K562 (cell line): Measurements from ENCODE around the gene ZNF276. TPM values are rescaled to one million over a fixed set of nuclear protein-coding genes. Genes with fewer than 3 reads are reported as not detected.
A peak's percentile ranks its signal among the peaks of the same experiment; 100 is the strongest.

Experiments
- ATAC-seq: fragments of 200-7000 bp; cut with Tn5 transposase; 3 replicates; pipeline ENCODE4 v1.9.1; 2020; ENCODE audit warnings: moderate library complexity
- BruUV-seq: library from RNA; stranded (reverse); fragments of 400-500 nt; replicated peaks from 2 replicates; lab custom pipeline; 2021; lab: Mats Ljungman, UMichigan
- CTCF ChIA-PET: fragments of 300-600 bp; formaldehyde crosslinking; extraction: SDS; loops from one replicate; lab custom pipeline; 2021; ENCODE audit warnings: low intra/inter-chr PET ratio; lab: Yijun Ruan, JAX
- POLR2A ChIA-PET: fragments of 300-600, 350-650 bp; sonication (Branson Sonifier 250); formaldehyde crosslinking; extraction: SDS; loops from one replicate; lab custom pipeline; 2021; ENCODE audit warnings: antibody characterized with exemption, inconsistent platforms; lab: Yijun Ruan, JAX
- DNase-seq, 4 experiments: peaks; one replicate each; pipeline versions ENCODE4 v3.0.0 to v3.0.0-alpha.2; 2011 to 2018; ENCODE audit warnings: low spot score in 3 of 4, mixed read lengths in 3 of 4; ENCODE audit errors: extremely low read depth in 1 of 4
- FAIRE-seq: peaks from 2 replicates; lab custom pipeline; 2011; peaks lifted over from hg19 to GRCh38; lab: Jason Lieb, UNC
- H2AFZ ChIP-seq: 2 replicates; pipeline ENCODE4 v1.6.0; 2011; ENCODE audit warnings: low read depth, low read length, control low read depth, inconsistent platforms
- H3K27ac ChIP-seq: fragments of 200-600 bp; 3 replicates; pipeline ENCODE4 v1.8.0; 2011; ENCODE audit warnings: low read depth, mild to moderate bottlenecking, control low read depth, inconsistent platforms, low read length, moderate library complexity, mixed read lengths; ENCODE audit errors: extremely low read depth
- H3K27me3 ChIP-seq, 2 experiments: fragments of 300-600 bp in 1 of 2; 2 replicates in 1 of 2; 3 replicates in 1 of 2; pipeline versions ENCODE4 v1.6.0 to v1.8.0; 2011; ENCODE audit warnings: inconsistent platforms in 2 of 2, low read length in 2 of 2, mild to moderate bottlenecking in 1 of 2, mixed read lengths in 1 of 2, moderate library complexity in 1 of 2; ENCODE audit not compliant: control insufficient read depth in 2 of 2, insufficient read depth in 2 of 2
- H3K36me3 ChIP-seq: fragments of 300-600 bp; 3 replicates; pipeline ENCODE4 v1.8.0; 2011; ENCODE audit warnings: mild to moderate bottlenecking, low read length, inconsistent platforms; ENCODE audit not compliant: control insufficient read depth, insufficient read depth
- H3K4me1 ChIP-seq, 2 experiments: fragments of 200-600 bp in 1 of 2; replicated peaks in 1 of 2; 2 replicates in 1 of 2; 3 replicates in 1 of 2; pipeline versions ENCODE4 v1.5.1 to v1.8.0; 2011; ENCODE audit warnings: inconsistent platforms in 2 of 2, low read length in 2 of 2, mild to moderate bottlenecking in 1 of 2, mixed read lengths in 1 of 2, moderate library complexity in 1 of 2; ENCODE audit not compliant: control insufficient read depth in 2 of 2, insufficient read depth in 2 of 2
- H3K4me2 ChIP-seq: 2 replicates; pipeline ENCODE4 v1.6.1; 2011; ENCODE audit warnings: low read length, control low read depth, inconsistent platforms, mixed read lengths; ENCODE audit not compliant: insufficient read depth
- H3K4me3 ChIP-seq: fragments of 200-600 bp; sonication (generic), shearing (Covaris generic); 2 replicates; pipeline ENCODE4 v1.5.1; 2016; ENCODE audit warnings: control low read depth, inconsistent platforms
- H3K79me2 ChIP-seq: fragments of 200-600 bp; 3 replicates; pipeline ENCODE4 v1.8.0; 2011; ENCODE audit warnings: low read length, inconsistent platforms; ENCODE audit not compliant: control insufficient read depth, insufficient read depth
- H3K9ac ChIP-seq, 2 experiments: 2 replicates each; pipeline versions ENCODE4 v1.6.0 to v1.6.1; 2011; ENCODE audit warnings: low read depth in 2 of 2, low read length in 2 of 2, control low read depth in 1 of 2, inconsistent platforms in 1 of 2, mild to moderate bottlenecking in 1 of 2, mixed read lengths in 1 of 2; ENCODE audit not compliant: insufficient read depth in 1 of 2
- H3K9me1 ChIP-seq: one replicate; pipeline ENCODE4 v1.6.0; 2011; ENCODE audit warnings: inconsistent platforms, mild to moderate bottlenecking, low read length, moderate library complexity; ENCODE audit not compliant: control insufficient read depth, insufficient read depth
- H3K9me3 ChIP-seq: replicated peaks from 2 replicates; pipeline ENCODE4 v1.5.1; 2011; ENCODE audit warnings: low read depth, low read length, inconsistent platforms; ENCODE audit not compliant: control insufficient read depth, insufficient read depth
- H4K20me1 ChIP-seq: replicated peaks from 2 replicates; pipeline ENCODE4 v1.6.1; 2011; ENCODE audit warnings: low read length, inconsistent platforms, mixed read lengths; ENCODE audit not compliant: control insufficient read depth, insufficient read depth
- CAMTA2 ChIP-seq: fragments of 250-450 bp; sonication (Bioruptor Pico); conservative IDR thresholded peaks from 2 replicates; pipeline ENCODE4 v1.5.1; 2022
- E2F6 ChIP-seq, 2 experiments: IDR thresholded peaks; 2 replicates each; pipeline ENCODE4 v1.6.1; 2011; ENCODE audit warnings: borderline replicate concordance in 1 of 2, control low read depth in 1 of 2, low read depth in 1 of 2, low read length in 1 of 2, mild to moderate bottlenecking in 1 of 2, mixed read lengths in 1 of 2, moderate library complexity in 1 of 2; ENCODE audit not compliant: insufficient read depth in 1 of 2, insufficient read length in 1 of 2, poor library complexity in 1 of 2, severe bottlenecking in 1 of 2; ENCODE audit errors: extremely low read depth in 1 of 2
- GATAD2A ChIP-seq: fragments of 450-650 bp; IDR thresholded peaks from 2 replicates; pipeline ENCODE4 v1.6.1; 2017
- KHSRP ChIP-seq: fragments of 450-650 bp; IDR thresholded peaks from 2 replicates; pipeline ENCODE4 v1.6.1; 2017
- SMAD4 ChIP-seq: fragments of 250-450 bp; sonication (Bioruptor Pico); conservative IDR thresholded peaks from 2 replicates; pipeline ENCODE4 v1.8.0; 2021; ENCODE audit warnings: inconsistent platforms, mild to moderate bottlenecking, moderate library complexity
- STAG1 ChIP-seq: sonication (generic); formaldehyde crosslinking; IDR thresholded peaks from 2 replicates; pipeline ENCODE4 v1.5.0; 2020; ENCODE audit warnings: missing genetic modification reagents, borderline replicate concordance
- TGIF2 ChIP-seq: sonication (generic); formaldehyde crosslinking; IDR thresholded peaks from 2 replicates; pipeline ENCODE4 v1.8.1; 2022; ENCODE audit warnings: mild to moderate bottlenecking, missing genetic modification reagents, moderate library complexity
- TRIM24 ChIP-seq, 2 experiments: fragments of 450-650 bp; IDR thresholded peaks; 2 replicates each; pipeline ENCODE4 v1.6.1; 2016
- ZBTB1 ChIP-seq: sonication (generic); formaldehyde crosslinking; IDR thresholded peaks from 2 replicates; pipeline ENCODE4 v1.8.1; 2023; ENCODE audit warnings: missing genetic modification reagents, low read depth, mild to moderate bottlenecking, borderline replicate concordance
- WGBS: fragments of 100-300 bp; shearing (Covaris generic); methylation state at CpG from one replicate; pipeline ENCODE4 v1.1.6; 2016; ENCODE audit warnings: low coverage, mixed read lengths; ENCODE audit not compliant: insufficient coverage; ENCODE audit errors: missing lambda C conversion rate; 5-methylcytosine and 5-hydroxymethylcytosine counted together
- in situ Hi-C: fragments of 300-500 bp; cut with MboI; formaldehyde crosslinking; loops from 4 replicates; pipeline ENCODE4 v1.15.0; 2018; ENCODE audit warnings: inconsistent platforms, mixed read lengths
- intact Hi-C: fragments of 100-400 bp; cut with micrococcal nuclease; formaldehyde crosslinking; loops from 2 replicates; pipeline ENCODE4 v1.14.2; 2022
- polyA plus RNA-seq, 8 experiments: library from polyadenylated mRNA; depleted of rRNA in 4 of 8; stranded (reverse) in 5 of 8; unstranded in 3 of 8; fragments of >200 nt; fragmentation: Nextera tagmentation in 2 of 8; fragmentation: Illumina TruSeq in 1 of 8; extraction: Ambion mirVana in 2 of 8; extraction: Trizol in 1 of 8; gene quantifications; 2 replicates each; pipeline versions ENCODE4 v1.2.1 to v1.2.3, GENCODE V29; 2011 to 2014; ENCODE audit warnings: inconsistent platforms in 1 of 8, missing spikeins in 1 of 8
- total RNA-seq, 7 experiments: library from RNA; depleted of rRNA in 6 of 7; stranded (reverse); fragments of >200 nt in 6 of 7; fragmentation: Illumina TruSeq in 2 of 7; extraction: Trizol in 2 of 7; gene quantifications; 2 replicates each; pipeline versions ENCODE4 v1.2.1 to v1.2.3, GENCODE V29; 2011 to 2021; ENCODE audit warnings: low replicate concordance in 1 of 7

ZNF276 gene
- total and polyA plus RNA-seq, 9 of the 15 experiments (the other 6 are each of a cell fraction or from before 2014, with no cell fraction given) = 0.49 to 43.9 (median 15.8) TPM

GRCh38 chr16:89711601-89712273 lies 9.6 kb upstream of the ZNF276 start:
- TSS peak; percentile 81 for BruUV-seq
- TF ChIP-seq ZBTB1 (CRISPR knock-in tag) = no peak
- no peak for TF ChIP-seq TGIF2
- TF ChIP-seq CAMTA2 = no peak
- TF ChIP-seq SMAD4 (CRISPR knock-in tag) = peak; percentile 20; the same call in 1 of the 2 replicates
- TF ChIP-seq E2F6 (IDR thresholded peaks at IDR 0.05; ENCODE audit: borderline replicate concordance in 1 of 2, extremely low read depth in 1 of 2, insufficient read depth in 1 of 2, insufficient read length in 1 of 2, low read depth in 1 of 2, low read length in 1 of 2, poor library complexity in 1 of 2, severe bottlenecking in 1 of 2) = peak in 1 of 2 experiments; percentile 23
- TF ChIP-seq TRIM24 (IDR thresholded peaks at IDR 0.05) = no peak
- TF ChIP-seq STAG1 (CRISPR knock-in tag) = no peak
- 0 out of 2 replicates have a peak, but pooled peaks have one; percentile 14 for TF ChIP-seq GATAD2A
- no peak for TF ChIP-seq KHSRP

More at GRCh38 chr16:89711601-89712273, 9.6 kb upstream of the ZNF276 start:
- Histone ChIP-seq H3K9me1 (no peaks in the 10 kb centered on the region), H2AFZ (peak overlapping the region; percentile 70), H3K4me1 (peaks cover 15 to 81% of the 10 kb centered on the region in 2 experiments; a peak in 4 of 5 replicates), H3K27ac (peak overlapping the region; percentile 74), H3K4me3 (peak overlapping the region; percentile 99), H4K20me1 (no peaks in the 10 kb centered on the region), H3K9me3 (0 out of 2 replicates have a peak, but pooled peaks cover 2% of the 10 kb centered on the region), H3K36me3 (peaks cover 33% of the 10 kb centered on the region), H3K79me2 (peaks cover 30% of the 10 kb centered on the region), H3K27me3 (no peaks in the 10 kb centered on the region), H3K4me2 (peak overlapping the region; percentile 87), H3K9ac (peak overlapping the region; percentile 78 to 97)
- peak; percentile 88 to 99 (median 98) for DNase-seq
- FAIRE-seq = peak; percentile 71
- POLR2A ChIA-PET = interaction anchor here (0.6 to 2.4 kb wide), 8 partner anchors 8 to 197 kb away, joined by 3 to 14 read pairs (median 4); no protein-coding TSS in a partner anchor
- ATAC-seq = peak; percentile 86
- WGBS = 2% methylated on average over 27 of the region's 48 CpGs
- intact Hi-C loops = no loop called here
- CTCF ChIA-PET = no interaction called here
- in situ Hi-C loops = no loop called here
